Spinal cord (tissue), 10 donors: Measurements from ENCODE around the gene ZBED4. TPM values are rescaled to one million over a fixed set of nuclear protein-coding genes. Genes with fewer than 3 reads are reported as not detected.

Source experiments
- DNase-seq, 6 donors: peaks; one replicate each; pipeline versions ENCODE4 v3.0.0 to v3.0.0-alpha.2; 2013 to 2015; ENCODE audit warnings: low spot score in 6 of 6, low read depth in 4 of 6
- H3K27ac ChIP-seq: one replicate; pipeline ENCODE4 v1.5.1; 2013; ENCODE audit warnings: low read depth, low read length, control low read depth
- H3K27me3 ChIP-seq: one replicate; pipeline ENCODE4 v1.6.1; 2013; ENCODE audit warnings: low read length; ENCODE audit not compliant: control insufficient read depth, insufficient read depth
- H3K36me3 ChIP-seq: one replicate; pipeline ENCODE4 v1.6.1; 2013; ENCODE audit warnings: low read length; ENCODE audit not compliant: control insufficient read depth, insufficient read depth
- H3K4me1 ChIP-seq: one replicate; pipeline ENCODE4 v1.6.1; 2013; ENCODE audit warnings: low read length; ENCODE audit not compliant: control insufficient read depth, insufficient read depth
- H3K4me3 ChIP-seq: one replicate; pipeline ENCODE4 v1.5.1; 2013; ENCODE audit warnings: low read depth, low read length, control low read depth
- H3K9me3 ChIP-seq: one replicate; pipeline ENCODE4 v1.6.1; 2013; ENCODE audit warnings: low read length; ENCODE audit not compliant: control insufficient read depth, insufficient read depth
- WGBS: methylation state at CpG from one replicate; pipeline ENCODE4 v1.1.5; 2013; ENCODE audit warnings: missing lambda C conversion rate; ENCODE audit not compliant: insufficient coverage; 5-methylcytosine and 5-hydroxymethylcytosine counted together
- polyA plus RNA-seq, 2 donors: library from polyadenylated mRNA; unstranded; fragments of 120-200 nt; gene quantifications; one replicate each; pipeline ENCODE4 v1.2.1, GENCODE V29; 2013; ENCODE audit not compliant: insufficient read length in 2 of 2
- total RNA-seq, 2 donors: library from RNA; depleted of rRNA in 1 of 2; stranded (reverse); fragments of 120-200 nt in 1 of 2; fragments of >200 nt in 1 of 2; gene quantifications; one replicate each; pipeline versions ENCODE4 v1.2.3 to v1.2.4, GENCODE V29; 2013 to 2014
- donor health status: healthy.

ZBED4 gene
- total and polyA plus RNA-seq, 4 donors: 8.5 to 15.6 (median 11.8) TPM

- Histone ChIP-seq H3K9me3 (no peaks in the 10 kb centered on the region), H3K4me1 (peaks cover 59% of the 10 kb centered on the region), H3K4me3 (no peak overlapping the region), H3K27ac (no peak overlapping the region), H3K27me3 (peaks cover 7% of the 10 kb centered on the region), H3K36me3 (no peaks in the 10 kb centered on the region)
- 69% methylated on average over 27 of the region's 27 CpGs for WGBS
- no peak for DNase-seq
Measured at GRCh38 chr22:49933236-49934159, 79.9 kb downstream of the ZBED4 start.

DNA sequence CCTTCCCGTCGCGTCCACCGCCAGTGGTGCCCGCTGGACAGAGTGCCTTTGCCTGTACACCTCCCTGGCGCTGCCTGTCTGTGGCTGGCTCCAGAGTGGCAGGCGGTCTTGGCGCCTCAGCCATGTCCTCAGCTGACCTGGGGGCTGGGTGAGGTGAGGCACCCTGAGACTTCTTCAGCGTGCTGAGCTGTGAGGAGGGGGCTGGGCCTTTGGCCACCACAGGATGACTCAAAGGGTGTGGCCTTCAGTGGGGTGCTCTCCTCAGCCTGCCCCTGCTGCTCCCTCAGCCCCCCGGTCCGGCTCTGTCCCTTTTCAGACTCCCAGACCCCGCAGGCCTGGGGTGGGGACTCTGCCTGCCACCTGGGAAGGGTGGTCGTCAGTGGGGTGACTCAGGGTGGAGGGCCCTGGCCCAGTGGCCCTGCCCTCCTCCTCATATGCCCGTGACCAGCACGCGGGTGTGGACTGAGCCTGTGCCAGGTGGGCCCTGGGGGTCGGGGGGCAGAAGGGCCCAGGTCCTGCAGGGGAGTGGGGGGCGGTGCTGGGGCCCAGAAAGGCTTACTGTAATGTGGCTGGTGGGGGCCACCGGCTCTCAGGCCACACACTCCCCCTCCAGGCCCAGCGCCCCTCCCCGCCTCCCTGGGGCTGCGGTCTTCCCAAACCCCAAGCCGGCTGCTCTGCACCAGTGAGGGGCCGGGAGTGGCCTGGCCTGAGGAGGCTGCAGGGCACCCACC lies 80.7 kb downstream of the ZBED4 start:
- no peak for DNase-seq
- peak overlapping the region; percentile 9 for H3K4me3 ChIP-seq

DNA sequence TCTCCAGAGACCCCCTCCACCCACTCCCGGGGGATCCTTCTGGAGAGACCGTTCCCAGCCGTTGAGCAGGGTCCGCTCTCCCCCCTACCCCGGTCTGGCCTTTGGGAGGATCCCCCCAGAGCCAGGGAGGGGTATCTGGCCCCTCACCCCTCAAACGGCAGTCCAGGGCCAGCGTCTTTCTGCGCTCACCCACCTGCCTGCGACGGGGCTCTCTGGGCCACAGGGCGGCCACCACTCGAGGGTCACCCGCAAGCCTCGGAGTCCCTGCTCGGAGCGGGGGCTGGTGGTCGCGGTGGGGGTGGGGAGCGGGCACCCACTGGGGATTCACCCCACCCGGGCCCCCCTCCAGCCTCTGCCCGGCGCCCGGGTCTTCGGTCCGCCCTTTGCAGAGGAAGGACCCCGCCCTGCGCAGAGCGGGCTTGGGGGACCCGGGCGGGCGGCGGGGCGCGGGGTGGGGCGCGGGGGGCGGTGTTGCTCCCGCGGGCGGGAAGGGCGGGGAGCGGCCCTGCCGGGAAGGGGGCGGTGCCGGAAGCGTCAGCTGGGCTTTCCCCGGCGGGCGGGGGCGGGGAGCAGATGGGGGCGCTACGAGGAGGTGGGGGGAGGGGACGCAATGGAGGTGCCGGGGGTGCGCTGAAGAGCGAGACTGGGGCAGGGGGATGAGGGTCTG lies 81.4 kb downstream of the ZBED4 start:
- WGBS: 13% methylated on average over 32 of the region's 56 CpGs

More for the DNA sequence above, 80.7 kb downstream of the ZBED4 start:
- Histone ChIP-seq H3K4me1 (peaks cover 60% of the 10 kb centered on the region), H3K27me3 (peaks cover 3% of the 10 kb centered on the region), H3K36me3 (no peaks in the 10 kb centered on the region), H3K27ac (no peak overlapping the region), H3K9me3 (no peaks in the 10 kb centered on the region)
- 77% methylated on average over 14 of the region's 24 CpGs for WGBS

DNA sequence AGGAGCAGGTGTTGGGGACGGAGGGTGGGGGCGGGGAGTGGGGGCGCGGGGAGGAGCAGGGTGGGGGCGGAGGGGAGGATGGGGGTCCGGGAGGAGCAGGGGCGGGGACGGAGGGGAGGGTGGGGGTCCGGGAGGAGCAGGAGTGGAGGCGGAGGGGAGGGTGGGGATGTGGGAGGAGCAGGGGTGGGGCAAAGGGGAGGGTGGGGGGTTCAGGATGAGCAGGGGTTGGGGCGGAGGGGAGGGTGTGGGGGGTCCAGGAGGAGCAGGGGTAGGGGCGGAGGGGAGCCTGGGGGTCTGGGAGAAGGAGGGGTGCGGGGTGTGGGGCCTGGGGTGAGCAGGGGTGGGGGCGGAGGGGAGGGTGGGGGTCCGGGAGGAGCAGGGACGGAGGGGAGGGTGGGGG lies 81.9 kb downstream of the ZBED4 start:
- H3K27ac ChIP-seq: no peak overlapping the region
- H3K4me1 ChIP-seq: peaks cover 55% of the 10 kb centered on the region
- H3K9me3 ChIP-seq: no peaks in the 10 kb centered on the region
- no peaks in the 10 kb centered on the region for H3K36me3 ChIP-seq
- WGBS: no CpG with 5 or more reads among the region's 16 CpGs
- no peak overlapping the region for H3K4me3 ChIP-seq
- no peaks in the 10 kb centered on the region for H3K27me3 ChIP-seq
- peak in 2 of 6 donors; percentile 61 to 77 for DNase-seq

More for the DNA sequence above, 81.4 kb downstream of the ZBED4 start:
- Histone ChIP-seq H3K9me3 (no peaks in the 10 kb centered on the region), H3K4me1 (peaks cover 58% of the 10 kb centered on the region), H3K27ac (no peak overlapping the region), H3K4me3 (peak overlapping the region; percentile 9), H3K27me3 (no peaks in the 10 kb centered on the region), H3K36me3 (no peaks in the 10 kb centered on the region)
- peak in 3 of 6 donors; percentile 33 to 86 (median 84) for DNase-seq

DNA sequence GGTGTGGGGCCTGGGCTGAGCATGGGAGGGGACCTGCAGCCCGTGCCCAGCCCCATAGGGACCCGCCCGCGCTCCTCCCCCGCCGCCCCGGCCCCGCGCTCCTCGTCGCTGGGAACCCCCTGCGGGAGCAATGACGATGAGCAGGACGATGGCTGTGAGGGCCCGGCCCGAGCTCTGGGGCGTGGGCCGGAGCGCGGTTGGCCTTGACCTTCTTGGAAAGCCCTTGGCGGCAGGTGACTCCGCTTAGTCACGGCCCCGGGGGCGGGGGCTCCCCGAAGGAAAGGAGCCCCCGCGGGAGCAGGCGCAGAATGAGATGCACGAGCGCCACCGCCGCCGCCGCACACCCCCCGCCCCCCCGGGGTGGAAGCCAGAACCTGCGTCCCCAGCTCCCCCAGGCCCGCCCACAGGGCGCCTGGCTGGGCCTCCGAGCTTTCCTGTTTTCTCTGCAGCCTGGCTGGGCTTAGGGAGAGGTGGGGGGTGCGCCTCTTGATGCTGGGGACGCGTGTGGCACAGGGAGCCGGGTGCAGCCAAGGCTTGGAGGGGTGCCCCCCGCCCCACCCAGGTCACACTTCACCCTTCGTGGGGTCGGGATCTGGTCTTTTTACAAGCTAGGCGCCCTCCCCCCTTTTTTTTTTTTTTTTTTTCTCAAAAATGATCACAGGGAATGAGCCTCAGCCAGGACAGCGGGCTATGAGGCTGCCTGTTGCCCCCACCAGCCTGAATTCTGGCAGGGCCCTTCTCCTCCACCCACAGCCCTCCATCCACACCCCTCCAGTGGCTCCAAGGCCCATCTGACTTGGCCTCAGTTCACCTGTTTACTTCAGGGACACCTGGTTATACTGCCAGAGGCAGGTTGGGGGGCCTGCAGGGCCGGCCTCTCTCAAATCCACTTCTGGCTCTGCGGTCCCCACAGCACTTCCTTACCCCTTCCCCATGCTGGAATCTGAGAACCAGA lies 82.7 kb downstream of the ZBED4 start:
- 5% methylated on average over 43 of the region's 52 CpGs for WGBS
- H3K27ac ChIP-seq: peak overlapping the region; percentile 42
- H3K36me3 ChIP-seq: no peaks in the 10 kb centered on the region
- H3K27me3 ChIP-seq: no peaks in the 10 kb centered on the region
- peak in 2 of 6 donors; percentile 56 to 77 for DNase-seq
- H3K9me3 ChIP-seq: no peaks in the 10 kb centered on the region
- peaks cover 50% of the 10 kb centered on the region for H3K4me1 ChIP-seq
- H3K4me3 ChIP-seq: peak overlapping the region; percentile 24

DNA sequence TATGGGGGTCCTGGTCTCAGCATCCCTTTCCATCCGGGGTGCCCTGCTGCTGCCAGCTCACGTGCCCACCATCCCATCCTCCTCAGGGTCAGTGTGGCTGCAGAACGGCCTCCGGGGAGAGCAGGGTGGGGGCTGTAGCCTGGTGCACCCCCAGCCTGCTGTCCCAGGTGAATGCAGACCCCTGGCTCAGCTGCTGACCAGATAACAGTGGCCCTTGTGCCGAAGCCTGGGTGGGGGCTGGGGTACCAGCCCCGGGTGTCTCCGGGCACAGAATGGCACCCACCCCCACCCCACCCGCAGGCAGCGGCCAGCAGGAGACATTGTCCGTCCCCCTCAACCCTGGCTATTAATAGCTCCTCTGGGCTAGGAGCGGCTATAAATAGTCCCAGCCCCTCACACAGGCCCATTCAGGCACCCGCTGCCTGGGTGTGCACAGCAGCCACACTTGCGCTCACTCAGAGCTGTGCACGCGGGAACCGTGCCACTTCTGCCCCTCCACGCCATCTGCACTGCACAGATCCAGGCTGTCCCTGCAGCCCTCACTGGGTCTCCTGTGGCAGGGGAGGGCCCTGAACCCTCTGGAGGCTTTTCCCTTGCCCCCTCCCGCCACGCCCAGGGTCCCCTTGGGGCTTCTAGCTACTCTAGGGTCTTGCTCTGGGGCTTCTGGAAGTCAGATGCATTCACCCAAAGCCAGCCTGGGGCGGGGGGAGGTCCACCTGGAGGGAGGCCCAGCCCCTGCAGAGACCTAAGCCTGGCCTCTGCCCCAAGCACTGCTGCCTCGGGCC lies 83.5 kb downstream of the ZBED4 start:
- H3K27ac ChIP-seq: peak overlapping the region; percentile 79
- H3K4me3 ChIP-seq: no peak overlapping the region
- peak in 2 of 6 donors; percentile 22 to 78 for DNase-seq
- peaks cover 50% of the 10 kb centered on the region for H3K4me1 ChIP-seq
- no peaks in the 10 kb centered on the region for H3K9me3 ChIP-seq
- H3K27me3 ChIP-seq: no peaks in the 10 kb centered on the region
- H3K36me3 ChIP-seq: no peaks in the 10 kb centered on the region
- 40% methylated on average over 18 of the region's 21 CpGs for WGBS

DNA sequence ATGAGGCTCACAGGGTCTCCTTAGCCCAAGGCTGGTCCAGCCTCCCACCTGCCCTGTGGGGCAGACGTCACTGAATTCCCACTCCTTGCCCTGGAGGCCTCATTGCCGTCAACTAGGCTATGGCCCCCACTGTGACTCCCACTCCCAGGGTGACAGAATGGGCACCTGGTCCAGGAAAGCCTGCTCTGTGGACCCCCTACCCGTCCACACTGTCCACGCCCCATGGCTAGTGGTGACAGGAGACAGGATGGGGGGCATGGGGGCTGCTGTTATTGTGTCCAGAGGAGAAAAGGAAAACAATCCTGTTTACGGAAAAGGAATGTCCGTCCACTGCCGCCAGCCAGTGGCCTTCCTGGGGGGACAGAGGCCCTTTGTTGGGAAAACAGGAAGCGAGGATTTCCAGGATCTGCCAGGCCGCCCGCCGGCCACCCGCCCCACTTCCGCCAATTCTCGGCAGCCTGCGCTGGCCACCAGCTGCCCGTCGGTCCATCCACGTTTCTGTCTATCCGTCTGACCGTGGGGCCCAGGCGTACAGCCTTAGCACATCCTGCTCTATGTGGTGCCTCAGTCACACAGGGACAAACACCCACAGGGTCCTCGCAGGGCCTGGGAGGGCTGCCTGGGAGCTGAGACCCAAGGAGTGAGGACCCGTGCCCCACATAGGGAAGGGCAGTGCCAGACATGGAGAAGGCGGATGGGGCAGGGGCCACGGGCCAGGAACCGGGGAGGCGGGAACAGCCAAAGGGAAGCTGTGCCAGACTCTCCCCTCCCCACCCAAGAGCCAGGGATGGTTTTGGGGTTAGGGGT lies 84.3 kb downstream of the ZBED4 start:
- WGBS: 57% methylated on average over 23 of the region's 27 CpGs
- peak overlapping the region; percentile 79 for H3K27ac ChIP-seq
- no peak overlapping the region for H3K4me3 ChIP-seq
- H3K4me1 ChIP-seq: peaks cover 50% of the 10 kb centered on the region
- DNase-seq: peak in 1 of 6 donors; percentile 46
- no peaks in the 10 kb centered on the region for H3K9me3 ChIP-seq
- no peaks in the 10 kb centered on the region for H3K36me3 ChIP-seq
- no peaks in the 10 kb centered on the region for H3K27me3 ChIP-seq
